NCI-H345 treated with DMSO at 0.1 percent for 48 hours (cell line): ENCODE results near the gene ATXN10.

Experiments used
- DNase-seq: peaks from one replicate; lab custom pipeline; 2025; ENCODE audit not compliant: unreplicated experiment; lab: John Stamatoyannopoulos, UW

Gene ATXN10

GRCh38 chr22:45757068-45757467 is 85.4 kb downstream of the ATXN10 start:
- no peak for DNase-seq

DNA sequence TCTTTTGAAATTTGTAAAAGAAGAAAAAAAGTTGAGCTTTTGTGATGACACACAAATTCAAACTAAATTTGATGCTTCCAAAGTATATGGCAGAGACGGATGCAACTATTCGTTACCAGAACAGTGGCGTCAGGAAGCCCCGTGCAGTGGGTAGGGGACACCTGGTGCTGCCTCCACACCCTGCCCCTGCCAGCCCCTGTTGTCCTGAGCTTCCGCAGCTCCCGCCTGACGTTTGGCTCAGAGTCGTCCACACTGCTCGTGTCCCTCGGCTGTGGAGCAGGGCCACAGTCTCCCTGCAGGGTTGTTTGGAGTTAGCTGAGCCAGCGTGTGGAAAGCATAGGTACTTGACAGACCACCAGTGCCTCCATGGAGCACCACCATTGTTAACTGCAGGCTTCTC is 86.3 kb downstream of the ATXN10 start:
- no peak for DNase-seq

DNA sequence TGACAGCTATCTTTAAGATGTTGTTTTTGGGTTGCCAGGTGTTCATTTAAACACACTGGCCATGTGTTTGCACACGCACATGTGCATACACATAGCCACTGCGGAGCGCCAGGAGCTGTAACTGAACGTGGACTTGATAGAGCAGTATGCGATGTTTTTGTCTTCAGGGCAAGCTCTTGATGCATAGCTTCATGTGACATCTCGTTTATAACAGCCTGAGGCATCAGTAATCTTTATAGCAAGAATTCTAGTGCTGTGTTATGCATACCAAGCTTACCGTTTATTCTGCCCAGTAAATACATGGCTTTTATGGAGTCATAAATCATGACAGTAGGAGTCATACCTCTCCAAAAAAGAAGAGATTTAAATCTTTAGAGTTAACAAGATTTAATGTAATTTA is 87.0 kb downstream of the ATXN10 start:
- no peak for DNase-seq

- DNase-seq, result no peak
These were observed 89.0 kb downstream of the ATXN10 start for GRCh38 chr22:45760682-45761081.

DNA sequence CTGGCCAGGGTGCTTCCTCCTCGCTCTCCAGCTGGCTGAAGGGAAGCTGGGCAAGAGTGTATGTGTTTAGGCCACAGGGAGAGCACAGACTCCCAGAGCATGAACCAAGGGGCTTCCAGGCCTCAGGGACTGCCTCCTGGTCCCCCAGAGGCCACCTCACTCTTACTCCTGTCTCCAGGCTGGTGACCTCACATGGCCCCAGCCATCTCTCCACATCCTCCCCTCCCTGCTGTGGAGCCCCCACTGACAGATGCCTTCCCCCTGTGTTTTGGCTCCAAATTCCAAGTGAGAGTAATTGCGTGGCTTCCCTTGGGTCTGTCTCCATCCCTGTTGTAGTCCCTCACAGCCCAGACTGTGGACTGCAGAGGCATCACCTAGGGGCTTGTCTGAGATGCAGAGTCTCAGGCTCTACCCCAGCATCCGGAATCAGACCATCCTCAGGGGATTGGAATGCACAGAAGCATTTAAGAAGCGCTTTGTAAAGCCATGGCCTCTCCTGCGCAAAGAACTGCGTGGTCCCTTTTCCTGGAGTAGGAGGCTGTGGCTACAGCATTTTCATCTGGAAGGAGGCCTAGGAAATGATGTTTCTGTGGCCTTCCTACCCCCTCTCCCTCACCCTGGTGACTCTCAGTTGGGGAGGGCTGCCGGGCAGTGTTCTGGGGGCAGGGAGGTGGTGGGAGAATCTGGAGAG is 91.1 kb downstream of the ATXN10 start:
- DNase-seq, result no peak

DNA sequence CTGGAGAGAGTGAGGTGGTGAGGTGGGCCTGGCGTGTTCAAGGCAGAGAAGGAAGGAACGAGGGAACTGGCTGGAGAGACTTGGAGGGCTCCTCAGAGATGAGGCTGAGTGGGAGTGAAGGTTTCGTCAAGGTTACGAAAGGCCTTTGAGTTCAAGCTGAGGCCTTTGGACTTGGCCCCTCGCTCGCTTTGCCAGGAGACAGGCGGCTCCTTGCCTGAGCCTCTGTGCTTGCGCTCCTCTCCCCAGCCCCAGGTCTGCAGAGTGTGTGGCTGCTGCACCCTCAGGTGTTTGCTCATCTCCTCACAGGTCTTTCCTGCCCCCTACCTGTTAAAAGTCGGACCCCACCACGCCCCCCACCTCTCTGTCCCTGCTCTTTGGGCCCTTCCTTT is 91.6 kb downstream of the ATXN10 start:
- DNase-seq, result no peak

- no peak for DNase-seq
These were observed 96.9 kb downstream of the ATXN10 start for GRCh38 chr22:45768490-45768889.

DNA sequence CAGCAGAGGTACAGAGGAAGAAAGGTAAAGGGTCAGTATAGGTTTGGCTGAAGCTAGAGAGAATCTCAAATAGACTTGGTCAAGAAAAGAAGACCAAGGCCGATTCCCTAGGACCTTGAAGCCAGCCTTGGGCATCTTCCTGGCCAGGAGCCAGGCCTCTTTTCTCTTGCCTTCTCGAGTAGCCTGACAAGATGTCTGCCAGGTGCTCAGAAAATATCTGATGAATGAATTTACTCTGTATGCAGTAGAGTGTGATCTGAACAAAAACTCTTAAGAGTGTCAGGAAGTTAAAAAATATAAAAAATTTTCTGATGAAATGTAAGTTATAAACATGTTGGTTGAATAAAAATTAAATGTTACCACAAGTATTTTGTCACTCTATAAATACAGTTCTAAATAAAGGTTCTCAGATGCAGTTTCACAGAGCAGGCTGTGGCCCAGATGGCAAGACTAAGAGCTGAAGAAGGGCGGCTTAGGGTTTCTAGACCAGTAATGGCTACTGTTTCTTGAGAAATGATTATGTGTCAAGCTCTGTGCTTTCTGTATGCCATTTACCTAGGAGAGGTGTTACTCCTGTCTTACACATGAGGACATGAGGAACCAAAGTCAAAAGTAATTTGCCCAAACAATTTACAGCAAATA is 98.1 kb downstream of the ATXN10 start:
- DNase-seq, result no peak

- no peak for DNase-seq
These were observed 98.9 kb downstream of the ATXN10 start for GRCh38 chr22:45770506-45770905.

DNA sequence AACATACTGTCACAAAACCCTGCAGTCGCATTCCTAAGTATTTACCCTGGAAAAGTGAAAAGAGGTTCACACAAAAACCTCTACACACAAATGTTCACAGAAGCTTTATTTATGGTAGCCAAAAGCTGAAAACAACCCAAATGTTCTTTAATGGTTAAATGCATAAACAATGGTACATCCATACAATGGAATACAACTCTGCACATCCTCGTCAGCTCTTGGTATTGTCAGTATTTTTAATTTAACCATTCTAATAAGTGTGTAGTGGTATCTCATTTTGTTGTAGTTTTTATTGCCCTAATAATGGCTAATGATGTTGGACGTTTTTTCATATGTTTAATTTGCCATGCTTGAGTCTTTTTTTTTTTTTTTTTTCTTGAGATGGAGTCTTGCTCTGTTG is 99.4 kb downstream of the ATXN10 start:
- DNase-seq, result no peak

GRCh38 chr22:45771711-45772110 is 100.1 kb downstream of the ATXN10 start:
- DNase-seq, result no peak

DNA sequence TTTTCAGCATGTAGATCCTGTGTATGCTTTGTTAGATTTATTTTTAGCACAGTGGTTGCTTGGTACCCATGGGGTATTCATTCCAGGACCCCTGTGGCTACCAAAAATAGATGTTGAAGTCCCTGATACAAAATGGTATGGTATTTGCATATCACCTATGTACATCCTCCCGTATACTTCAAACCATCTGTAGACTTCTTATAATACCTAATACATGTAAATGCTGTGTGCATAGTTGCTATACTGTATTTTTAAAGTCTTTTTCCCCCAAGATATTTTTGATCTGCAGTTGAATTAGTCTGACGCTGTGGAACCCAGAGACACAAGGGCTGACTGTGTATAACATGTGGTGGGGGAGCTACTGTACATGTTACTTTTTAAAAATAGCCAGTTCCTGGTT is 101.1 kb downstream of the ATXN10 start:
- DNase-seq, result no peak

GRCh38 chr22:45774001-45774670 is 102.5 kb downstream of the ATXN10 start:
- DNase-seq, result no peak

DNA sequence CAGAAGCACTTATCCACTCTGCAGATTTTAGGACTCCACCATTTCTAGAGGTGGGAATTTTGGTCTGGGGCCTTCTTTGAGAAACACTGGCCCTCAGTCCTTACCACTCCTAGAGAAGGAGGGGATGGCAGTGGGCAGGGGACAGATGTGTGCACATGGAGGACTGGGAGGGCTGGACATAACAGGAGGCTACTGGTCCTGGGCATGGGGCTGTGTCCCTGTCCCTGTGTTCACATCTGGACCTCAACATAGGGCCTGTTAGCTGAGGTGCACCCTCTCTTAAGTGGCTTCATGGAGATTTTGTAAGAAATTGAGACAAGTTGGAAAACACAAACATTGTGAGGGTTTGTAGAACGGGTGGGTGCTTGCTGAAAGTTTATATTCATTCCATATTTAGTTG is 103.4 kb downstream of the ATXN10 start:
- no peak for DNase-seq

DNA sequence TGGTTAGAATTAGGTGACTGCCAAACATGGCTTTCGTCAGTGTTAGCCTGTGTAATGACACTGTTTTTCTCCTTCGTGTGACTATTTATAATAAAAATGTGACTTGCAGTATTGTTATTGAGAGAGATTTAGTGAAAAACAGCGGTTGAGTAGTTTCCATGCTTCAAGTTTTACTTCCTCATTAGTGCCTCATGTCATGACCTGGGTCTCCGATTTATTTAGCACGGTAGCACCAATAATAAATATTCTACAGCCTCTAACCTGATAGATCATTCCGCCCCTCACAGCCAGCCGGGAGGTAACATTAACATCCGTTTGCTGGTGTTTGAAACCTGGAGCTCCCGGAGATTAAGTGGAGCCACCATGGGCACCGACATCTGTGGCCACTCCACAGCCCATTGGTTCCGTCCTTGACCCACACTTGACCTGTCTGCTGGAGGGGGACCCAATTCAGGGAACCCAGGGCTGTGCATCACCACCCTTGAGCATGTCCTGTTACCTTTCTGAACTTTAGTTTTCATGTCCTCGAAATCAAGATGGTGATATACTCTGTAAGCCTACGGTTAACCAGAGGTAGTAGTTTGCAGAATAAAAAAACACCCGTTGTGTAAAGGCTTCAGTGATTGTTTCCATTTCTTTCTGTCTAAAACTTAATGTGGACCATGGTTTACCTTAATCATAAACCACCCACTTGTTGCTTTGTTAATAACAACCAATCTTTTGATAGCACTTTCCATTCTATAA is 104.1 kb downstream of the ATXN10 start:
- DNase-seq, result no peak

DNA sequence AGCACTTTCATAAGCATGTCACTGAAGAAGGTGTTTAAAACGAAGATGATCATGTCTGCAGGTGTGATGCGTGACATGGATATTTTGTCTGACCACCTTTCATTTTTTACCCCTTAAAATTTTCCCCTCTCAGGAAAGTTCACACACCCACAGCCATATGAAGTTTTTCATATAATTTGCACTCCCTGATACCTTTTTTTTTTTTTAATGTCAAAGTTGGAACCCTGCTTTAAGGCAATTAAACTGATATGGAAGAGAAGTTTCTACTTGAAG is 104.6 kb downstream of the ATXN10 start:
- DNase-seq, result no peak

DNA sequence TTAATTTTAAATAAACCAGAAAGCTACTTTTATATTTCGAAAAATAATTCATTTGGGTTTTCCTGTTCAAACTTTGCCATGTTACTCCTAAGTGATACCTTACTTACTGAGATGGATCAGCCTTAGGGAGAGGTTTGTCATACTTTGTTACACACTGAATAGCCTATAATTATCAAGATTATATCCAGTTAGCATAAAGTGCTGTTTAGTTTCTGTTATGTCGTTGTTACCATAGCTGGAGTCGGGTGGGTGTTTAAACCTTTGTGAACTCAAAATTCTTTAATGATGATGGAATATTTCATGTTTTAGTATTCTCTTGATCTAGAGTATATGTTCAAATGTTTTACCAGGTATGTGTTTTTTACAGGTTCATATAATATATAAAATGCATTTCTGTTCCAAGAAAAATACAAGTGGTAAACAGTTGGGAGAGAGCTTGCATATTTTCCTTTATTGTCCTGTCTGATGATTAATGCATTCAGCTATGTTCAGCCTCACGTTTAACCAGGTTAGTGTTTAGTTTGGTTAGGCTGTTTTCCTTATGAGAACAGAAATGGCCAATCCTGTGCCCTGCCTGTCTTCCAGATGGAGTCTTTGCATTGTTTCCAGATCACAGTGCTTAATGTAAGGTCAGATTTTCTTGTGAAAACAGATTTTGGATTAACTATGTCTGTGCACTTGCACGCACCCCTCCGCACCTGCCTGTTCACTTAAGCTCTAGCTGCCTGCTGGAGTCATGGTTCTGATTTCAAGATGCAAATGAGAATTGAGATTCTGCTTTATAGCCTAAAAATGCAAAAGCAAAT is 105.6 kb downstream of the ATXN10 start:
- no peak for DNase-seq

GRCh38 chr22:45777852-45778375 is 106.3 kb downstream of the ATXN10 start:
- DNase-seq, result no peak

GRCh38 chr22:45781459-45781858 is 109.8 kb downstream of the ATXN10 start:
- no peak for DNase-seq

DNA sequence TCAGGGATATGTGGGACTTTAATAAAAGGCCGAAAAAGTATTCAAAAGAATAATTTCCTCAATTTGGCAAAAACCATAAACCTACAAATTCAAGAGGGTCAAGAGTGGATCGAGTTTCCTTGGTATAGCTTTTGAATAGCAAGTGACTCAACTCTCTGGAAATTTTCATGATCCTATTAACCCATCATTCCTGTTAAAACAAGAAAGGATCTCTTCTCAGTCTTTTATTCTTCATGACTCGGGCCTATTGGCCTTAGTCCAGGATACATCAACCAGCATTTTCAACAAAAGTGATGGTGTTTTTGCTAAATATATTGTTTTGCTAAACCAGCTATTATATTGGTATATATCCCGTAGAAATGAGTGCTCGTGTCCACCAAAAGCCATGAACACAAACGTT is 110.3 kb downstream of the ATXN10 start:
- DNase-seq, result no peak

- DNase-seq, result no peak
These were observed 111.4 kb downstream of the ATXN10 start for GRCh38 chr22:45783021-45783420.
